H9 (cell line): Measurements from ENCODE around the gene SLK. TPM values are rescaled to one million over a fixed set of nuclear protein-coding genes. Genes with fewer than 3 reads are reported as not detected.

Source experiments
- DNase-seq: peaks from one replicate; pipeline ENCODE4 v3.0.0-alpha.2; 2017
- H2AFZ ChIP-seq: one replicate; pipeline ENCODE4 v1.6.1; 2013; ENCODE audit warnings: mild to moderate bottlenecking, low read length, control low read depth, moderate library complexity
- H2AK5ac ChIP-seq: 2 replicates; pipeline ENCODE4 v1.6.1; 2013; ENCODE audit warnings: low read length, control low read depth, mixed read lengths; ENCODE audit not compliant: insufficient read length
- H2BK120ac ChIP-seq: one replicate; pipeline ENCODE4 v1.6.1; 2013; ENCODE audit warnings: low read depth, mild to moderate bottlenecking, low read length, control low read depth, inconsistent platforms; ENCODE audit not compliant: poor library complexity, severe bottlenecking
- H2BK12ac ChIP-seq: 2 replicates; pipeline ENCODE4 v1.6.1; 2013; ENCODE audit warnings: low read length, control low read depth, mixed read lengths, low read depth; ENCODE audit not compliant: insufficient read length
- H2BK15ac ChIP-seq: 2 replicates; pipeline ENCODE4 v1.6.1; 2013; ENCODE audit warnings: low read depth, low read length, control low read depth
- H2BK20ac ChIP-seq: one replicate; pipeline ENCODE4 v1.6.1; 2013; ENCODE audit warnings: low read depth, mild to moderate bottlenecking, low read length, control low read depth, inconsistent platforms; ENCODE audit not compliant: poor library complexity, severe bottlenecking
- H2BK5ac ChIP-seq: 2 replicates; pipeline ENCODE4 v1.6.1; 2013; ENCODE audit warnings: low read length, control low read depth, mixed read lengths; ENCODE audit not compliant: insufficient read length
- H3K14ac ChIP-seq: 2 replicates; pipeline ENCODE4 v1.6.1; 2013; ENCODE audit warnings: low read length, control low read depth; ENCODE audit not compliant: insufficient read depth
- H3K18ac ChIP-seq: 2 replicates; pipeline ENCODE4 v1.6.1; 2013; ENCODE audit warnings: low read depth, mild to moderate bottlenecking, mixed read lengths, low read length, control low read depth; ENCODE audit not compliant: insufficient read length
- H3K23ac ChIP-seq: 2 replicates; pipeline ENCODE4 v1.6.1; 2013; ENCODE audit warnings: low read length, control low read depth, mixed read lengths, low read depth; ENCODE audit not compliant: insufficient read length
- H3K23me2 ChIP-seq: 2 replicates; pipeline ENCODE4 v1.6.1; 2013; ENCODE audit warnings: low read depth, mild to moderate bottlenecking, mixed read lengths, low read length, control low read depth; ENCODE audit not compliant: insufficient read length, poor library complexity, severe bottlenecking
- H3K27ac ChIP-seq: 2 replicates; pipeline ENCODE4 v1.5.1; 2013; ENCODE audit warnings: low read length, control low read depth, mixed read lengths, low read depth; ENCODE audit not compliant: insufficient read length
- H3K27me3 ChIP-seq: 2 replicates; pipeline ENCODE4 v1.6.1; 2013; ENCODE audit warnings: low read length, control low read depth, inconsistent platforms; ENCODE audit not compliant: insufficient read depth
- H3K4ac ChIP-seq: 2 replicates; pipeline ENCODE4 v1.6.1; 2013; ENCODE audit warnings: low read depth, mild to moderate bottlenecking, control low read depth, inconsistent platforms, low read length, moderate library complexity
- H3K4me1 ChIP-seq: 2 replicates; pipeline ENCODE4 v1.6.1; 2013; ENCODE audit warnings: low read length, control low read depth, inconsistent platforms; ENCODE audit not compliant: insufficient read depth
- H3K4me2 ChIP-seq: 2 replicates; pipeline ENCODE4 v1.6.1; 2013; ENCODE audit warnings: low read length, control low read depth, mixed read lengths; ENCODE audit not compliant: insufficient read length, insufficient read depth
- H3K56ac ChIP-seq: 2 replicates; pipeline ENCODE4 v1.6.1; 2013; ENCODE audit warnings: low read depth, mild to moderate bottlenecking, mixed read lengths, low read length, control low read depth; ENCODE audit not compliant: insufficient read length
- H3K79me1 ChIP-seq: 2 replicates; pipeline ENCODE4 v1.6.1; 2013; ENCODE audit warnings: low read depth, mild to moderate bottlenecking, moderate library complexity, low read length, control low read depth, inconsistent platforms; ENCODE audit not compliant: insufficient read depth, poor library complexity, severe bottlenecking
- H3K79me2 ChIP-seq: 2 replicates; pipeline ENCODE4 v1.6.1; 2013; ENCODE audit warnings: low read length, control low read depth, inconsistent platforms; ENCODE audit not compliant: insufficient read depth
- H3K9ac ChIP-seq: 2 replicates; pipeline ENCODE4 v1.6.1; 2013; ENCODE audit warnings: low read length, control low read depth, mixed read lengths; ENCODE audit not compliant: insufficient read length; ENCODE audit errors: extremely low read depth
- H3K9me3 ChIP-seq: one replicate; pipeline ENCODE4 v1.6.1; 2013; ENCODE audit warnings: low read depth, low read length, inconsistent platforms; ENCODE audit not compliant: control insufficient read depth
- H3T11ph ChIP-seq: one replicate; pipeline ENCODE4 v1.6.1; 2013; ENCODE audit warnings: mild to moderate bottlenecking, low read length, control low read depth, inconsistent platforms
- H4K20me1 ChIP-seq: one replicate; pipeline ENCODE4 v1.6.1; 2013; ENCODE audit not compliant: control insufficient read depth, insufficient read length, insufficient read depth
- H4K5ac ChIP-seq: 2 replicates; pipeline ENCODE4 v1.6.1; 2013; ENCODE audit warnings: low read depth, mild to moderate bottlenecking, mixed read lengths, low read length, control low read depth; ENCODE audit not compliant: insufficient read length
- H4K8ac ChIP-seq: replicated peaks from 2 replicates; pipeline ENCODE4 v1.6.1; 2013; ENCODE audit warnings: low read length, control low read depth, mixed read lengths, low read depth; ENCODE audit not compliant: insufficient read length
- H4K91ac ChIP-seq: 2 replicates; pipeline ENCODE4 v1.6.1; 2013; ENCODE audit warnings: low read depth, mild to moderate bottlenecking, moderate library complexity, mixed read lengths, low read length, control low read depth; ENCODE audit not compliant: insufficient read length
- H3K27ac Mint-ChIP-seq, 3 experiments: 2 replicates in 2 of 3; 3 replicates in 1 of 3; pipeline ENCODE4 v1.8.0; 2020 to 2021; ENCODE audit warnings: mixed read lengths in 3 of 3, mild to moderate bottlenecking in 1 of 3, moderate library complexity in 1 of 3
- H3K27me3 Mint-ChIP-seq: 2 replicates; pipeline ENCODE4 v1.8.0; 2021; ENCODE audit warnings: low read depth, mild to moderate bottlenecking, moderate library complexity, mixed read lengths
- H3K36me3 Mint-ChIP-seq, 3 experiments: 2 replicates in 2 of 3; 3 replicates in 1 of 3; pipeline ENCODE4 v1.8.0; 2020 to 2021; ENCODE audit warnings: low read depth in 3 of 3, mixed read lengths in 3 of 3; ENCODE audit not compliant: insufficient read depth in 1 of 3
- H3K4me1 Mint-ChIP-seq, 2 experiments: 2 replicates each; pipeline ENCODE4 v1.8.0; 2020; ENCODE audit warnings: mixed read lengths in 2 of 2
- H3K4me3 Mint-ChIP-seq, 2 experiments: 2 replicates in 1 of 2; 3 replicates in 1 of 2; pipeline ENCODE4 v1.8.0; 2020 to 2021; ENCODE audit warnings: mild to moderate bottlenecking in 2 of 2, mixed read lengths in 2 of 2, moderate library complexity in 1 of 2
- H3K9me3 Mint-ChIP-seq, 2 experiments: 2 replicates in 1 of 2; 3 replicates in 1 of 2; pipeline ENCODE4 v1.8.0; 2020; ENCODE audit warnings: mild to moderate bottlenecking in 2 of 2, mixed read lengths in 2 of 2, moderate library complexity in 1 of 2
- CTCF ChIP-seq: fragments of 200-600 bp; sonication (generic); conservative IDR thresholded peaks from 3 replicates; pipeline ENCODE4 v1.8.0; 2021; ENCODE audit warnings: antibody characterized with exemption, mild to moderate bottlenecking
- total RNA-seq: library from RNA; stranded (reverse); gene quantifications from 2 replicates; pipeline ENCODE4 v1.2.1, GENCODE V29; 2021

The SLK gene
- total RNA-seq, 1 experiment from 2014 or later: 21.0 TPM

DNA sequence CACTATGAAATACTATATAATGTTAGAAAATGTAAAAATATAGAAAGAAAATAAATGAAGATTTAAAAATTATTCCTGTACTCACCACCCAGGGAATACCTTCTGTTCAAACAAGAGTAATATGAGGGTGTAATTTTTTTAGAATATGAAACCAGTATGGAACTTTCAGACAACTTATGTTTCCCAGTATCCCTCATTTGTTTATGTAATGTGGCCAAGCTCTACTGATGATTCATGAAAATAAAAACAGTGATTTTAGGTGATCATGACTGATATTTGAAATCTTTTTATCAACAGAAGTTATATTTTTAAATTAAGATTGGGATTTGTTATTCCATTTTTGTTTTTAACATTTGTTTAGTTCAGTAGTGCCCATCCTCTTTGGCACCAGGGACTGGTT is 18.8 kb downstream of the SLK start:
- Histone ChIP-seq H2BK120ac (no peak overlapping the region), H3K23me2 (no peaks in the 10 kb centered on the region), H3K27me3 (no peaks in the 10 kb centered on the region), H3K4me1 (no peaks in the 10 kb centered on the region), H3K14ac (no peak overlapping the region), H4K8ac (no peak overlapping the region), H2BK15ac (no peak overlapping the region), H4K5ac (no peak overlapping the region), H3K9ac (no peak overlapping the region), H2AK5ac (no peak overlapping the region), H3K56ac (no peak overlapping the region), H3K4me2 (no peak overlapping the region), H3K79me2 (no peaks in the 10 kb centered on the region), H3K79me1 (peaks cover 5% of the 10 kb centered on the region), H2BK5ac (no peak overlapping the region), H3K4ac (no peak overlapping the region), H4K20me1 (no peaks in the 10 kb centered on the region), H3K27ac (no peak overlapping the region), H3K9me3 (no peaks in the 10 kb centered on the region), H3K23ac (no peak overlapping the region), H2BK12ac (no peak overlapping the region), H4K91ac (no peak overlapping the region), H2AFZ (no peak overlapping the region), H3K18ac (no peak overlapping the region), H2BK20ac (no peak overlapping the region), H3T11ph (no peak overlapping the region)
- Mint-ChIP-seq H3K27ac (no peak overlapping the region), H3K4me1 (peaks cover 8 to 13% of the 10 kb centered on the region in 2 experiments), H3K9me3 (no peaks in the 10 kb centered on the region), H3K27me3 (no peaks in the 10 kb centered on the region), H3K4me3 (no peak overlapping the region), H3K36me3 (no peaks in the 10 kb centered on the region)
- TF ChIP-seq CTCF: no peak
- DNase-seq: no peak
